Measurements from ENCODE around the gene CC2D2A. TPM values are rescaled to one million over a fixed set of nuclear protein-coding genes. Genes with fewer than 3 reads are reported as not detected.

CC2D2A gene
- total RNA-seq, 1 experiment from 2014 or later = 10.2 TPM

GRCh38 chr4:15601862-15602261 lies 132.2 kb downstream of the CC2D2A start:
- peaks cover 18% of the 10 kb centered on the region for H3K4me1 Mint-ChIP-seq
- CTCF ChIA-PET = no interaction called here
- H3K27me3 Mint-ChIP-seq (ENCODE audit: low read depth) = no peaks in the 10 kb centered on the region
- H3K36me3 Mint-ChIP-seq = peaks cover 30% of the 10 kb centered on the region
- H3K27ac Mint-ChIP-seq = no peak overlapping the region
- H3K9me3 Mint-ChIP-seq = peaks cover 15% of the 10 kb centered on the region
- DNase-seq (ENCODE audit: low spot score) (no peak), ATAC-seq (no peak)
- no peak overlapping the region for H3K4me3 Mint-ChIP-seq
- POLR2A ChIA-PET = no interaction called here
- no peak for TF ChIP-seq ZNF281 (CRISPR knock-in tag; IDR thresholded peaks at IDR 0.05)
- TF ChIP-seq PRRX2 (CRISPR knock-in tag; IDR thresholded peaks at IDR 0.05) = no peak
- TF ChIP-seq ERG (CRISPR knock-in tag; IDR thresholded peaks at IDR 0.05) = no peak
- TF ChIP-seq SOX15 (CRISPR knock-in tag; IDR thresholded peaks at IDR 0.05) = no peak
- no peak for TF ChIP-seq RELA (CRISPR knock-in tag; IDR thresholded peaks at IDR 0.05; ENCODE audit: borderline replicate concordance)
- TF ChIP-seq CREB1 (CRISPR knock-in tag; IDR thresholded peaks at IDR 0.05) = no peak
- TF ChIP-seq GRHL2 (CRISPR knock-in tag; IDR thresholded peaks at IDR 0.05; ENCODE audit: insufficient replicate concordance, severe bottlenecking) = no peak
- no peak for TF ChIP-seq ZNF423 (CRISPR knock-in tag; IDR thresholded peaks at IDR 0.05)
- no peak for TF ChIP-seq ZSCAN18 (CRISPR knock-in tag; IDR thresholded peaks at IDR 0.05)
- TF ChIP-seq ZNF532 (CRISPR knock-in tag; IDR thresholded peaks at IDR 0.05; ENCODE audit: borderline replicate concordance) = no peak
- TF ChIP-seq AFF4 (CRISPR knock-in tag; IDR thresholded peaks at IDR 0.05; ENCODE audit: borderline replicate concordance) = no peak
- TF ChIP-seq RORB (CRISPR knock-in tag; IDR thresholded peaks at IDR 0.05) = no peak

All from WTC11 (cell line).